GM08714 (cell line): Measurements from ENCODE around the gene MYH4.

Source experiments
- H3K4me3 ChIP-seq: fragments of 200-500 bp; sonication (Bioruptor generic); 2 replicates; pipeline ENCODE4 v1.5.1; 2014; ENCODE audit warnings: mild to moderate bottlenecking, low read length, inconsistent platforms
- ZNF274 ChIP-seq: IDR thresholded peaks from 2 replicates; pipeline ENCODE4 v1.6.1; 2012; ENCODE audit warnings: mild to moderate bottlenecking, low read depth, low read length

The MYH4 gene

DNA sequence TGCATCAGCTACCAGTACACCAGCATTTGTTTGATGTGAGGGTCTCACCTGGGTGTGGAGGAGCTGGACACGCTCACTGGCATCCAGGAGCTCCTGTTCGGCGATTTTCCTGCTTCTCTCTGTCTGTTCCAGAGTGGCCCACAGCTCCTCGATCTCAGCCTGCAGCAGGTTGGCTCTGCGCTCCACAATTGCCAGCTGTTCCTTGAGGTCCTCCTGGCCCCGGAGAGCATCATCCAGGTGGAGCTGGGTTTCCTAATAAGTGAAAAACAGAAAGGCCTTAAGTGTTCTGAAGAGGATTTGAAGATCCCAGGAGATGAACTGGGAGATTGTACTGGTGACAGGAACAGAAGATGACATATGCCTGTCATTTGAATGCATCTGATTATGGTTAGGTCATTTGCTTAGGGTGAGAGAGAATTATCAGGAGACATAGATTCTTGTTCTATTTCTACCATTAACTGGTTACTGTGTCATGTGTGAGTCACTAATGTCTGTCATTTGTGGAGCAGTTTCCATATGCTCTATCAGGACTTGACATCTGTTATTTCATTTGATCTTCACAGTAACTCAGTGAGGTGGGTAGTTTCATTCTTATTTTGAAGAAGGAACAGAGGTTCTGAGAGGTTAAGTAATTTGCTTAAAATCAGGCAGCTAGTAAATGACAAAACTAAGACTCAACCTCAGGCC lies 75.0 kb downstream of the MYH4 start:
- TF ChIP-seq ZNF274, result no peak
- no peak overlapping the region for H3K4me3 ChIP-seq
